HEK293 (cell line): ENCODE measurements around the gene STARD3.

Experiments
- CTCF ChIA-PET: fragments of 350-600 bp; formaldehyde crosslinking; extraction: SDS; loops from one replicate; lab custom pipeline; 2021; ENCODE audit warnings: antibody characterized with exemption; lab: Yijun Ruan, JAX
- POLR2A ChIA-PET: fragments of 300-600 bp; formaldehyde crosslinking; extraction: SDS; loops from one replicate; lab custom pipeline; 2020; ENCODE audit warnings: antibody characterized with exemption, inconsistent platforms; lab: Yijun Ruan, JAX
- H3K27ac ChIP-seq: fragments of 200-500 bp; sonication (Bioruptor generic); 2 replicates; pipeline ENCODE4 v1.5.1; 2014; ENCODE audit warnings: low read depth, low read length, control low read depth, inconsistent platforms; ENCODE audit errors: extremely low read depth
- H3K36me3 ChIP-seq, 2 experiments: fragments of 200-500 bp in 1 of 2; sonication (Bioruptor generic) in 1 of 2; 1 replicate in 1 of 2; 2 replicates in 1 of 2; pipeline ENCODE4 v1.5.1; 2014 to 2017; ENCODE audit warnings: inconsistent platforms in 2 of 2, low read length in 2 of 2; ENCODE audit not compliant: control insufficient read depth in 2 of 2, insufficient read depth in 1 of 2
- H3K4me1 ChIP-seq: fragments of 200-500 bp; sonication (Bioruptor generic); 2 replicates; pipeline ENCODE4 v1.5.1; 2014; ENCODE audit warnings: mild to moderate bottlenecking, low read length, inconsistent platforms; ENCODE audit not compliant: control insufficient read depth, insufficient read depth
- H3K4me3 ChIP-seq: 2 replicates; pipeline ENCODE4 v1.5.1; 2011; ENCODE audit warnings: low read depth, mild to moderate bottlenecking, control low read depth, low read length, moderate library complexity
- H3K9me3 ChIP-seq: fragments of 200-500 bp; sonication (Bioruptor generic); 2 replicates; pipeline ENCODE4 v1.5.1; 2014; ENCODE audit warnings: low read depth, low read length, inconsistent platforms; ENCODE audit not compliant: control insufficient read depth, insufficient read depth
- GLIS1 ChIP-seq: fragments of 450-650 bp; formaldehyde crosslinking; IDR thresholded peaks from 2 replicates; pipeline ENCODE4 v1.5.1; 2016; ENCODE audit warnings: missing biosample characterization, missing genetic modification characterization
- GLIS2 ChIP-seq: fragments of 450-650 bp; formaldehyde crosslinking; IDR thresholded peaks from 2 replicates; pipeline ENCODE4 v1.5.1; 2016; ENCODE audit warnings: missing biosample characterization, missing genetic modification characterization
- KLF8 ChIP-seq: fragments of 450-650 bp; formaldehyde crosslinking; IDR thresholded peaks from 2 replicates; pipeline ENCODE4 v1.5.1; 2016; ENCODE audit warnings: missing biosample characterization, missing genetic modification characterization
- MZF1 ChIP-seq: fragments of 450-650 bp; formaldehyde crosslinking; IDR thresholded peaks from 2 replicates; pipeline ENCODE4 v1.5.1; 2017; ENCODE audit warnings: missing biosample characterization, missing genetic modification characterization, borderline replicate concordance
- SCRT2 ChIP-seq: fragments of 450-650 bp; formaldehyde crosslinking; IDR thresholded peaks from 2 replicates; pipeline ENCODE4 v1.5.1; 2016; ENCODE audit warnings: missing biosample characterization, missing genetic modification characterization
- SP3 ChIP-seq: fragments of 450-650 bp; formaldehyde crosslinking; IDR thresholded peaks from 2 replicates; pipeline ENCODE4 v1.5.1; 2016; ENCODE audit warnings: missing biosample characterization, missing genetic modification characterization
- ZBTB17 ChIP-seq: fragments of 450-650 bp; formaldehyde crosslinking; IDR thresholded peaks from 2 replicates; pipeline ENCODE4 v1.5.1; 2016; ENCODE audit warnings: missing biosample characterization, missing genetic modification characterization
- ZFP37 ChIP-seq: fragments of 450-650 bp; formaldehyde crosslinking; IDR thresholded peaks from 2 replicates; pipeline ENCODE4 v1.5.1; 2016; ENCODE audit warnings: missing biosample characterization, missing genetic modification characterization
- ZNF132 ChIP-seq: fragments of 450-650 bp; formaldehyde crosslinking; IDR thresholded peaks from 2 replicates; pipeline ENCODE4 v1.5.1; 2017; ENCODE audit warnings: missing biosample characterization, missing genetic modification characterization, borderline replicate concordance
- ZNF335 ChIP-seq: fragments of 450-650 bp; formaldehyde crosslinking; conservative IDR thresholded peaks from 2 replicates; pipeline ENCODE4 v1.5.1; 2016; ENCODE audit warnings: missing biosample characterization, missing genetic modification characterization
- ZNF366 ChIP-seq: fragments of 450-650 bp; formaldehyde crosslinking; conservative IDR thresholded peaks from 2 replicates; pipeline ENCODE4 v1.5.1; 2016; ENCODE audit warnings: missing biosample characterization, missing genetic modification characterization
- ZNF423 ChIP-seq: fragments of 450-650 bp; formaldehyde crosslinking; IDR thresholded peaks from 2 replicates; pipeline ENCODE4 v1.5.1; 2016; ENCODE audit warnings: missing biosample characterization, missing genetic modification characterization
- ZNF473 ChIP-seq: fragments of 450-650 bp; formaldehyde crosslinking; IDR thresholded peaks from 2 replicates; pipeline ENCODE4 v1.5.1; 2017; ENCODE audit warnings: missing biosample characterization, missing genetic modification characterization
- ZNF510 ChIP-seq: fragments of 450-650 bp; formaldehyde crosslinking; IDR thresholded peaks from 2 replicates; pipeline ENCODE4 v1.5.1; 2018; ENCODE audit warnings: mild to moderate bottlenecking, missing genetic modification characterization, missing biosample characterization; ENCODE audit not compliant: insufficient replicate concordance
- ZNF561 ChIP-seq: fragments of 450-650 bp; IDR thresholded peaks from 2 replicates; pipeline ENCODE4 v1.5.1; 2018; ENCODE audit warnings: missing biosample characterization, missing genetic modification characterization, borderline replicate concordance
- ZNF600 ChIP-seq: fragments of 450-650 bp; formaldehyde crosslinking; IDR thresholded peaks from 2 replicates; pipeline ENCODE4 v1.5.1; 2016; ENCODE audit warnings: missing biosample characterization, missing genetic modification characterization
- ZNF658 ChIP-seq: fragments of 450-650 bp; formaldehyde crosslinking; IDR thresholded peaks from 2 replicates; pipeline ENCODE4; 2016; ENCODE audit warnings: missing biosample characterization, missing genetic modification characterization
- ZNF777 ChIP-seq: fragments of 450-650 bp; formaldehyde crosslinking; IDR thresholded peaks from 2 replicates; pipeline ENCODE4 v1.5.1; 2017; ENCODE audit warnings: missing biosample characterization, missing genetic modification characterization, borderline replicate concordance
- TF ChIP-seq, protein P1 (sequence below): fragments of 450-650 bp; formaldehyde crosslinking; IDR thresholded peaks from 2 replicates; pipeline ENCODE4 v1.5.1; 2016; ENCODE audit warnings: missing biosample characterization, missing genetic modification characterization
- TF ChIP-seq, protein P2 (sequence below): fragments of 450-650 bp; formaldehyde crosslinking; IDR thresholded peaks from 2 replicates; pipeline ENCODE4 v1.5.1; 2017; ENCODE audit warnings: missing biosample characterization, missing genetic modification characterization
- TF ChIP-seq, protein P3 (sequence below): fragments of 450-650 bp; formaldehyde crosslinking; IDR thresholded peaks from 2 replicates; pipeline ENCODE4 v1.5.1; 2016; ENCODE audit warnings: missing biosample characterization, missing genetic modification characterization, borderline replicate concordance
- TF ChIP-seq, protein P4 (sequence below): fragments of 450-650 bp; formaldehyde crosslinking; IDR thresholded peaks from 2 replicates; pipeline ENCODE4 v1.5.1; 2016; ENCODE audit warnings: missing biosample characterization, missing genetic modification characterization
- TF ChIP-seq, protein P5 (sequence below): fragments of 450-650 bp; formaldehyde crosslinking; optimal IDR thresholded peaks from 2 replicates; pipeline ENCODE3; 2016; ENCODE audit warnings: missing biosample characterization, mild to moderate bottlenecking, missing genetic modification characterization

Gene STARD3

DNA sequence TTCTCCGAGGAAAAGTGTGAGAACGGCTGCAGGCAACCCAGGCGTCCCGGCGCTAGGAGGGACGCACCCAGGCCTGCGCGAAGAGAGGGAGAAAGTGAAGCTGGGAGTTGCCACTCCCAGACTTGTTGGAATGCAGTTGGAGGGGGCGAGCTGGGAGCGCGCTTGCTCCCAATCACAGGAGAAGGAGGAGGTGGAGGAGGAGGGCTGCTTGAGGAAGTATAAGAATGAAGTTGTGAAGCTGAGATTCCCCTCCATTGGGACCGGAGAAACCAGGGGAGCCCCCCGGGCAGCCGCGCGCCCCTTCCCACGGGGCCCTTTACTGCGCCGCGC is 62.8 kb downstream of the STARD3 start, which contains the start of gene ERBB2 (continued):
- TF ChIP-seq KLF8 (tag by site-specific recombination), result peak; percentile 70; the same call in 1 of the 2 replicates
- TF ChIP-seq, protein P1, sequence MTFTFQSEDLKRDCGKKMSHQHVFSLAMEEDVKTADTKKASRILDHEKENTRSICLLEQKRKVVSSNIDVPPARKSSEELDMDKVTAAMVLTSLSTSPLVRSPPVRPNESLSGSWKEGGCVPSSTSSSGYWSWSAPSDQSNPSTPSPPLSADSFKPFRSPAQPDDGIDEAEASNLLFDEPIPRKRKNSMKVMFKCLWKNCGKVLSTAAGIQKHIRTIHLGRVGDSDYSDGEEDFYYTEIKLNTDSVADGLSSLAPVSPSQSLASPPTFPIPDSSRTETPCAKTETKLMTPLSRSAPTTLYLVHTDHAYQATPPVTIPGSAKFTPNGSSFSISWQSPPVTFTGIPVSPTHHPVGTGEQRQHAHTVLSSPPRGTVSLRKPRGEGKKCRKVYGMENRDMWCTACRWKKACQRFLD (tag by site-specific recombination), result no peak
- peak; percentile 75 for TF ChIP-seq ZNF366
- TF ChIP-seq, protein P2, sequence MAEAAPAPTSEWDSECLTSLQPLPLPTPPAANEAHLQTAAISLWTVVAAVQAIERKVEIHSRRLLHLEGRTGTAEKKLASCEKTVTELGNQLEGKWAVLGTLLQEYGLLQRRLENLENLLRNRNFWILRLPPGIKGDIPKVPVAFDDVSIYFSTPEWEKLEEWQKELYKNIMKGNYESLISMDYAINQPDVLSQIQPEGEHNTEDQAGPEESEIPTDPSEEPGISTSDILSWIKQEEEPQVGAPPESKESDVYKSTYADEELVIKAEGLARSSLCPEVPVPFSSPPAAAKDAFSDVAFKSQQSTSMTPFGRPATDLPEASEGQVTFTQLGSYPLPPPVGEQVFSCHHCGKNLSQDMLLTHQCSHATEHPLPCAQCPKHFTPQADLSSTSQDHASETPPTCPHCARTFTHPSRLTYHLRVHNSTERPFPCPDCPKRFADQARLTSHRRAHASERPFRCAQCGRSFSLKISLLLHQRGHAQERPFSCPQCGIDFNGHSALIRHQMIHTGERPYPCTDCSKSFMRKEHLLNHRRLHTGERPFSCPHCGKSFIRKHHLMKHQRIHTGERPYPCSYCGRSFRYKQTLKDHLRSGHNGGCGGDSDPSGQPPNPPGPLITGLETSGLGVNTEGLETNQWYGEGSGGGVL, result peak; percentile 61; the same call in 1 of the 2 replicates
- no peak for TF ChIP-seq ZNF510 (tag by site-specific recombination)
- TF ChIP-seq, protein P3, sequence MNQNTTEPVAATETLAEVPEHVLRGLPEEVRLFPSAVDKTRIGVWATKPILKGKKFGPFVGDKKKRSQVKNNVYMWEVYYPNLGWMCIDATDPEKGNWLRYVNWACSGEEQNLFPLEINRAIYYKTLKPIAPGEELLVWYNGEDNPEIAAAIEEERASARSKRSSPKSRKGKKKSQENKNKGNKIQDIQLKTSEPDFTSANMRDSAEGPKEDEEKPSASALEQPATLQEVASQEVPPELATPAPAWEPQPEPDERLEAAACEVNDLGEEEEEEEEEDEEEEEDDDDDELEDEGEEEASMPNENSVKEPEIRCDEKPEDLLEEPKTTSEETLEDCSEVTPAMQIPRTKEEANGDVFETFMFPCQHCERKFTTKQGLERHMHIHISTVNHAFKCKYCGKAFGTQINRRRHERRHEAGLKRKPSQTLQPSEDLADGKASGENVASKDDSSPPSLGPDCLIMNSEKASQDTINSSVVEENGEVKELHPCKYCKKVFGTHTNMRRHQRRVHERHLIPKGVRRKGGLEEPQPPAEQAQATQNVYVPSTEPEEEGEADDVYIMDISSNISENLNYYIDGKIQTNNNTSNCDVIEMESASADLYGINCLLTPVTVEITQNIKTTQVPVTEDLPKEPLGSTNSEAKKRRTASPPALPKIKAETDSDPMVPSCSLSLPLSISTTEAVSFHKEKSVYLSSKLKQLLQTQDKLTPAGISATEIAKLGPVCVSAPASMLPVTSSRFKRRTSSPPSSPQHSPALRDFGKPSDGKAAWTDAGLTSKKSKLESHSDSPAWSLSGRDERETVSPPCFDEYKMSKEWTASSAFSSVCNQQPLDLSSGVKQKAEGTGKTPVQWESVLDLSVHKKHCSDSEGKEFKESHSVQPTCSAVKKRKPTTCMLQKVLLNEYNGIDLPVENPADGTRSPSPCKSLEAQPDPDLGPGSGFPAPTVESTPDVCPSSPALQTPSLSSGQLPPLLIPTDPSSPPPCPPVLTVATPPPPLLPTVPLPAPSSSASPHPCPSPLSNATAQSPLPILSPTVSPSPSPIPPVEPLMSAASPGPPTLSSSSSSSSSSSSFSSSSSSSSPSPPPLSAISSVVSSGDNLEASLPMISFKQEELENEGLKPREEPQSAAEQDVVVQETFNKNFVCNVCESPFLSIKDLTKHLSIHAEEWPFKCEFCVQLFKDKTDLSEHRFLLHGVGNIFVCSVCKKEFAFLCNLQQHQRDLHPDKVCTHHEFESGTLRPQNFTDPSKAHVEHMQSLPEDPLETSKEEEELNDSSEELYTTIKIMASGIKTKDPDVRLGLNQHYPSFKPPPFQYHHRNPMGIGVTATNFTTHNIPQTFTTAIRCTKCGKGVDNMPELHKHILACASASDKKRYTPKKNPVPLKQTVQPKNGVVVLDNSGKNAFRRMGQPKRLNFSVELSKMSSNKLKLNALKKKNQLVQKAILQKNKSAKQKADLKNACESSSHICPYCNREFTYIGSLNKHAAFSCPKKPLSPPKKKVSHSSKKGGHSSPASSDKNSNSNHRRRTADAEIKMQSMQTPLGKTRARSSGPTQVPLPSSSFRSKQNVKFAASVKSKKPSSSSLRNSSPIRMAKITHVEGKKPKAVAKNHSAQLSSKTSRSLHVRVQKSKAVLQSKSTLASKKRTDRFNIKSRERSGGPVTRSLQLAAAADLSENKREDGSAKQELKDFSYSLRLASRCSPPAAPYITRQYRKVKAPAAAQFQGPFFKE (tag by site-specific recombination), result no peak
- TF ChIP-seq ZNF561 (tag by site-specific recombination), result peak; percentile 86
- peak; percentile 99 for TF ChIP-seq SCRT2 (tag by site-specific recombination)
- TF ChIP-seq, all 188 proteins: peak for 26

DNA sequence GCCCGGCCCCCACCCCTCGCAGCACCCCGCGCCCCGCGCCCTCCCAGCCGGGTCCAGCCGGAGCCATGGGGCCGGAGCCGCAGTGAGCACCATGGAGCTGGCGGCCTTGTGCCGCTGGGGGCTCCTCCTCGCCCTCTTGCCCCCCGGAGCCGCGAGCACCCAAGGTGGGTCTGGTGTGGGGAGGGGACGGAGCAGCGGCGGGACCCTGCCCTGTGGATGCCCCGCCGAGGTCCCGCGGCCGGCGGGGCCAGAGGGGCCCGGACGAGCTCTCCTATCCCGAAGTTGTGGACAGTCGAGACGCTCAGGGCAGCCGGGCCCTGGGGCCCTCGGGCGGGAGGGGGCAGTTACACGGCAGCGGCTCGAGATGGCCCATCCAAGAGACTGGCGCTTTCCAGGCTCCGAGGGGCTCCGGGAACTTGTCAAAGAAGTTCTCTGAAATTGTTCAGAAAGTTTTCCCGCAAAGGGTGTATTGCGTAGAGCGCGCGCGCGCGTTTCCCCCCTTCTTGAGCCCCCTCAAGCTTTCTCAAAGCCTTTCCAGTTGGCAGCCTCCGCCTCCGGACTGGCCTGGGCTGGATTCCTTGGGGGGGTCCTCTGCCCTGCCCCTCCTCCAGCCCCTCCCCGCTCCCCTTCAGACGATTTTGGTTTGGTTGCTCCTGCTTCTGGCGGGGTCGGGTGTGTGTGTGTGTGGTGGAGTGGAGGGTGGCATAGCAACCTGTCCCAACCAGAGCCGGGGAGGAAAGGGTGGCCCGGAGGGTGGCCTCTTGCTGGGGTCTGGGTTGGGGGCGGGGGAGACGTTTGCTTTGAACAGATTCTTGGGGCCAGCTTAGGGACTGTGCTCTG is 63.4 kb downstream of the STARD3 start:
- Histone ChIP-seq H3K27ac (peak overlapping the region; percentile 68; the same call in 1 of the 2 replicates), H3K4me3 (peak overlapping the region; percentile 81), H3K36me3 (peaks cover 0 to 25% of the 10 kb centered on the region in 2 experiments; a peak in 1 of 3 replicates), H3K9me3 (no peaks in the 10 kb centered on the region), H3K4me1 (peaks cover 13% of the 10 kb centered on the region; the same call in 1 of the 2 replicates)
- POLR2A ChIA-PET, result interaction anchor here (0.7 to 2.4 kb wide), 26 partner anchors 9 to 413 kb away, joined by 3 to 42 read pairs (median 5); partner anchors contain the start of genes LRRC3C, MIEN1, ORMDL3 and PGAP3
- CTCF ChIA-PET, result interaction anchor here (0.6 to 3.5 kb wide), 15 partner anchors 12 to 258 kb away, joined by 3 to 22 read pairs (median 3); partner anchors contain the start of genes MIEN1 and PGAP3
- TF ChIP-seq MZF1, result no peak
- peak; percentile 65 for TF ChIP-seq GLIS2 (tag by site-specific recombination)
- no peak for TF ChIP-seq ZNF473 (tag by site-specific recombination)
- TF ChIP-seq ZNF777 (tag by site-specific recombination), result no peak
- TF ChIP-seq ZNF132 (tag by site-specific recombination), result no peak
- peak; percentile 3 for TF ChIP-seq ZNF335 (tag by site-specific recombination)
- TF ChIP-seq GLIS1 (tag by site-specific recombination), result peak; percentile 89
- no peak for TF ChIP-seq ZFP37 (tag by site-specific recombination)
- TF ChIP-seq, protein P4, sequence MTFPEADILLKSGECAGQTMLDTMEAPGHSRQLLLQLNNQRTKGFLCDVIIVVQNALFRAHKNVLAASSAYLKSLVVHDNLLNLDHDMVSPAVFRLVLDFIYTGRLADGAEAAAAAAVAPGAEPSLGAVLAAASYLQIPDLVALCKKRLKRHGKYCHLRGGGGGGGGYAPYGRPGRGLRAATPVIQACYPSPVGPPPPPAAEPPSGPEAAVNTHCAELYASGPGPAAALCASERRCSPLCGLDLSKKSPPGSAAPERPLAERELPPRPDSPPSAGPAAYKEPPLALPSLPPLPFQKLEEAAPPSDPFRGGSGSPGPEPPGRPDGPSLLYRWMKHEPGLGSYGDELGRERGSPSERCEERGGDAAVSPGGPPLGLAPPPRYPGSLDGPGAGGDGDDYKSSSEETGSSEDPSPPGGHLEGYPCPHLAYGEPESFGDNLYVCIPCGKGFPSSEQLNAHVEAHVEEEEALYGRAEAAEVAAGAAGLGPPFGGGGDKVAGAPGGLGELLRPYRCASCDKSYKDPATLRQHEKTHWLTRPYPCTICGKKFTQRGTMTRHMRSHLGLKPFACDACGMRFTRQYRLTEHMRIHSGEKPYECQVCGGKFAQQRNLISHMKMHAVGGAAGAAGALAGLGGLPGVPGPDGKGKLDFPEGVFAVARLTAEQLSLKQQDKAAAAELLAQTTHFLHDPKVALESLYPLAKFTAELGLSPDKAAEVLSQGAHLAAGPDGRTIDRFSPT (tag by site-specific recombination), result no peak
- 0 out of 2 replicates have a peak, but pooled peaks have one; percentile 0 for TF ChIP-seq ZBTB17 (tag by site-specific recombination)
- peak; percentile 74 for TF ChIP-seq ZNF600 (tag by site-specific recombination)
- no peak for TF ChIP-seq SP3 (tag by site-specific recombination)
- TF ChIP-seq, protein P5, sequence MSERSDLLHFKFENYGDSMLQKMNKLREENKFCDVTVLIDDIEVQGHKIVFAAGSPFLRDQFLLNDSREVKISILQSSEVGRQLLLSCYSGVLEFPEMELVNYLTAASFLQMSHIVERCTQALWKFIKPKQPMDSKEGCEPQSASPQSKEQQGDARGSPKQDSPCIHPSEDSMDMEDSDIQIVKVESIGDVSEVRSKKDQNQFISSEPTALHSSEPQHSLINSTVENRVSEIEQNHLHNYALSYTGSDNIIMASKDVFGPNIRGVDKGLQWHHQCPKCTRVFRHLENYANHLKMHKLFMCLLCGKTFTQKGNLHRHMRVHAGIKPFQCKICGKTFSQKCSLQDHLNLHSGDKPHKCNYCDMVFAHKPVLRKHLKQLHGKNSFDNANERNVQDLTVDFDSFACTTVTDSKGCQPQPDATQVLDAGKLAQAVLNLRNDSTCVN, result peak; percentile 56
- peak; percentile 75 for TF ChIP-seq ZNF423 (tag by site-specific recombination)
- no peak for TF ChIP-seq ZNF658 (tag by site-specific recombination)
